PC-3 (cell line): ENCODE measurements around the gene APOA1. TPM values are rescaled to one million over a fixed set of nuclear protein-coding genes. Genes with fewer than 3 reads are reported as not detected.

Source experiments
- ATAC-seq: fragments of 200-7000 bp; cut with Tn5 transposase; 2 replicates; pipeline ENCODE4 v1.9.1; 2020; ENCODE audit warnings: mild to moderate bottlenecking, moderate library complexity
- BruUV-seq: library from RNA; stranded (reverse); fragments of 400-500 nt; replicated peaks from 2 replicates; lab custom pipeline; 2021; lab: Mats Ljungman, UMichigan
- CTCF ChIA-PET: fragments of 300-600 bp; sonication (Branson Sonifier 250); formaldehyde crosslinking; loops from one replicate; lab custom pipeline; 2022; ENCODE audit warnings: antibody characterized with exemption; lab: Charles Lee
- POLR2A ChIA-PET: fragments of 300-600 bp; sonication (Branson Sonifier 250); formaldehyde crosslinking; loops from one replicate; lab custom pipeline; 2022; ENCODE audit warnings: antibody characterized with exemption; ENCODE audit not compliant: unreplicated experiment; lab: Charles Lee
- DNase-seq: peaks from one replicate; pipeline ENCODE4 v3.0.0-alpha.2; 2015
- H2AFZ ChIP-seq: fragments of 300-600 bp; sonication (generic); 2 replicates; pipeline ENCODE4 v1.6.0; 2016; ENCODE audit warnings: antibody characterized with exemption, low read length
- H3F3A ChIP-seq: fragments of 300-600 bp; sonication (generic); one replicate; pipeline ENCODE4 v1.6.0; 2017; ENCODE audit warnings: antibody characterized with exemption, low read length, control low read depth, mild to moderate bottlenecking; ENCODE audit not compliant: unreplicated experiment
- H3K27ac ChIP-seq: fragments of 300-600 bp; sonication (generic); 2 replicates; pipeline ENCODE4 v1.5.1; 2016; ENCODE audit warnings: mild to moderate bottlenecking, low read length
- H3K27me3 ChIP-seq: fragments of 300-600 bp; sonication (generic); 2 replicates; pipeline ENCODE4 v1.6.1; 2016; ENCODE audit warnings: low read length, mixed read lengths
- H3K36me3 ChIP-seq: fragments of 300-600 bp; sonication (generic); 2 replicates; pipeline ENCODE4 v1.6.1; 2016; ENCODE audit warnings: low read depth, mixed run types, low read length, mixed read lengths
- H3K4me1 ChIP-seq: fragments of 300-600 bp; sonication (generic); 2 replicates; pipeline ENCODE4 v1.5.1; 2016; ENCODE audit warnings: low read length; ENCODE audit not compliant: insufficient read depth
- H3K4me2 ChIP-seq: fragments of 300-600 bp; sonication (generic); 2 replicates; pipeline ENCODE4 v1.6.0; 2016; ENCODE audit warnings: low read length
- H3K4me3 ChIP-seq: fragments of 300-600 bp; sonication (generic); 2 replicates; pipeline ENCODE4 v1.5.1; 2016; ENCODE audit warnings: mild to moderate bottlenecking, low read length, mixed read lengths
- H3K79me2 ChIP-seq: fragments of 300-600 bp; sonication (generic); 2 replicates; pipeline ENCODE4 v1.6.1; 2017; ENCODE audit warnings: low read length, mixed read lengths
- H3K9ac ChIP-seq: fragments of 300-600 bp; sonication (generic); 2 replicates; pipeline ENCODE4 v1.6.0; 2016; ENCODE audit warnings: mild to moderate bottlenecking, low read length
- H3K9me2 ChIP-seq: fragments of 300-600 bp; sonication (generic); replicated peaks from 2 replicates; pipeline ENCODE4 v1.6.1; 2016; ENCODE audit warnings: mixed run types, low read length, mixed read lengths
- H3K9me3 ChIP-seq: fragments of 300-600 bp; sonication (generic); 2 replicates; pipeline ENCODE4 v1.6.1; 2016; ENCODE audit warnings: low read length, mixed read lengths
- H4K20me1 ChIP-seq: fragments of 300-600 bp; sonication (generic); 2 replicates; pipeline ENCODE4 v1.6.1; 2016; ENCODE audit warnings: low read length, mixed read lengths
- CTCF ChIP-seq: fragments of 300-600 bp; sonication (generic); conservative IDR thresholded peaks from 2 replicates; pipeline ENCODE4 v1.5.1; 2017; ENCODE audit warnings: antibody characterized with exemption, low read depth, mild to moderate bottlenecking, low read length
- EZH2 ChIP-seq: fragments of 300-600 bp; sonication (generic); IDR thresholded peaks from one replicate; pipeline ENCODE4 v1.6.1; 2017; ENCODE audit warnings: antibody characterized with exemption, mild to moderate bottlenecking, low read length; ENCODE audit not compliant: unreplicated experiment
- EZH2phosphoT487 ChIP-seq: fragments of 300-600 bp; sonication (generic); IDR thresholded peaks from 2 replicates; pipeline ENCODE4 v1.6.1; 2018; ENCODE audit warnings: mild to moderate bottlenecking, antibody characterized with exemption, low read length, borderline replicate concordance
- intact Hi-C: fragments of 100-400 bp; cut with micrococcal nuclease; formaldehyde crosslinking; loops from 2 replicates; pipeline ENCODE4 v1.9.0; 2023
- total RNA-seq: library from RNA; depleted of rRNA; stranded (reverse); fragments of >200 nt; gene quantifications from 2 replicates; pipeline ENCODE4 v1.2.3, GENCODE V29; 2014

APOA1 gene
- total RNA-seq, 1 experiment from 2014 or later: 0.33 TPM

GRCh38 chr11:116849486-116849885 lies 12.1 kb upstream of the APOA1 start:
- H3K9me2 ChIP-seq: no peaks in the 10 kb centered on the region
- peaks cover 31% of the 10 kb centered on the region for H3K4me1 ChIP-seq
- H3K79me2 ChIP-seq: no peaks in the 10 kb centered on the region
- TF ChIP-seq CTCF (no peak), EZH2 (no peak), EZH2phosphoT487 (no peak)
- no peak overlapping the region for H3K4me3 ChIP-seq
- H4K20me1 ChIP-seq: no peaks in the 10 kb centered on the region
- CTCF ChIA-PET: no interaction called here
- intact Hi-C loops: no loop called here
- no peak overlapping the region for H3K4me2 ChIP-seq
- no peak overlapping the region for H3K27ac ChIP-seq
- no peak for ATAC-seq
- H3K27me3 ChIP-seq: no peaks in the 10 kb centered on the region
- H2AFZ ChIP-seq: no peak overlapping the region
- DNase-seq: no peak
- H3K9ac ChIP-seq: no peak overlapping the region
- POLR2A ChIA-PET: no interaction called here
- H3F3A ChIP-seq: peaks cover 13% of the 10 kb centered on the region
- H3K36me3 ChIP-seq: peaks cover 15% of the 10 kb centered on the region; the same call in 1 of the 2 replicates
- BruUV-seq: no TSS peak
- no peaks in the 10 kb centered on the region for H3K9me3 ChIP-seq

- POLR2A ChIA-PET: no interaction called here
- H3F3A ChIP-seq: peaks cover 9% of the 10 kb centered on the region
- no peak for ATAC-seq
- no peaks in the 10 kb centered on the region for H3K79me2 ChIP-seq
- intact Hi-C loops: no loop called here
- H4K20me1 ChIP-seq: no peaks in the 10 kb centered on the region
- peaks cover 26% of the 10 kb centered on the region for H3K4me1 ChIP-seq
- DNase-seq: no peak
- H3K27ac ChIP-seq: no peak overlapping the region
- H2AFZ ChIP-seq: no peak overlapping the region
- H3K36me3 ChIP-seq: peaks cover 15% of the 10 kb centered on the region; the same call in 1 of the 2 replicates
- H3K9ac ChIP-seq: no peak overlapping the region
- no peaks in the 10 kb centered on the region for H3K9me2 ChIP-seq
- no peak for TF ChIP-seq CTCF
- TF ChIP-seq EZH2: no peak
- no peak for TF ChIP-seq EZH2phosphoT487
- no peak overlapping the region for H3K4me2 ChIP-seq
- no TSS peak for BruUV-seq
- H3K9me3 ChIP-seq: no peaks in the 10 kb centered on the region
- no peaks in the 10 kb centered on the region for H3K27me3 ChIP-seq
- CTCF ChIA-PET: no interaction called here
- H3K4me3 ChIP-seq: no peak overlapping the region
These were observed 11.6 kb upstream of the APOA1 start for GRCh38 chr11:116849060-116849459.

GRCh38 chr11:116847612-116848011 lies 10.2 kb upstream of the APOA1 start:
- intact Hi-C loops: no loop called here
- TF ChIP-seq CTCF (no peak), EZH2 (no peak), EZH2phosphoT487 (no peak)
- no peak overlapping the region for H3K4me2 ChIP-seq
- peaks cover 22% of the 10 kb centered on the region; the same call in 1 of the 2 replicates for H3K36me3 ChIP-seq
- peaks cover 14% of the 10 kb centered on the region for H3K4me1 ChIP-seq
- no peaks in the 10 kb centered on the region for H4K20me1 ChIP-seq
- no peaks in the 10 kb centered on the region for H3K79me2 ChIP-seq
- H3F3A ChIP-seq: no peaks in the 10 kb centered on the region
- H3K9me3 ChIP-seq: no peaks in the 10 kb centered on the region
- BruUV-seq: no TSS peak
- no peak for ATAC-seq
- DNase-seq: no peak
- no peak overlapping the region for H3K9ac ChIP-seq
- no peak overlapping the region for H3K4me3 ChIP-seq
- POLR2A ChIA-PET: no interaction called here
- no peak overlapping the region for H3K27ac ChIP-seq
- no peak overlapping the region for H2AFZ ChIP-seq
- no peaks in the 10 kb centered on the region for H3K9me2 ChIP-seq
- CTCF ChIA-PET: no interaction called here
- no peaks in the 10 kb centered on the region for H3K27me3 ChIP-seq
